K562 (cell line): ENCODE measurements around the gene CLCN6. TPM values are rescaled to one million over a fixed set of nuclear protein-coding genes. Genes with fewer than 3 reads are reported as not detected.

ENCODE experiments used
- ARID3A ChIP-seq: IDR thresholded peaks from 2 replicates; pipeline ENCODE4 v1.6.1; 2012; ENCODE audit warnings: low read depth, low read length, improper control_type of control experiment, borderline replicate concordance
- CBX1 ChIP-seq: sonication (generic); IDR thresholded peaks from 2 replicates; pipeline ENCODE4 v1.6.1; 2016; ENCODE audit warnings: antibody characterized with exemption, low read depth, mild to moderate bottlenecking
- CC2D1A ChIP-seq: fragments of 450-650 bp; IDR thresholded peaks from 2 replicates; pipeline ENCODE4 v1.6.1; 2017; ENCODE audit warnings: mild to moderate bottlenecking
- CCNT2 ChIP-seq: IDR thresholded peaks from 2 replicates; pipeline ENCODE4 v1.6.1; 2011; ENCODE audit warnings: borderline replicate concordance, low read depth, mild to moderate bottlenecking, moderate library complexity, mixed read lengths, low read length; ENCODE audit not compliant: insufficient read length; ENCODE audit errors: extremely low read depth
- CTCF ChIP-seq, 3 experiments: IDR thresholded peaks in 2 of 3; conservative IDR thresholded peaks in 1 of 3; 2 replicates each; pipeline ENCODE4 v1.5.1; 2011 to 2012; ENCODE audit warnings: low read length in 3 of 3, mild to moderate bottlenecking in 3 of 3, control low read depth in 2 of 3, improper control_type of control experiment in 1 of 3, inconsistent platforms in 1 of 3, low read depth in 1 of 3, mixed read lengths in 1 of 3, moderate library complexity in 1 of 3; ENCODE audit not compliant: insufficient read depth in 2 of 3
- HEY1 ChIP-seq: fragments of 250-450 bp; sonication (Bioruptor Pico); IDR thresholded peaks from 2 replicates; pipeline ENCODE4 v1.5.0; 2020; ENCODE audit warnings: mild to moderate bottlenecking, moderate library complexity, borderline replicate concordance
- KDM5B ChIP-seq: fragments of 200-600 bp; sonication (generic); IDR thresholded peaks from 2 replicates; pipeline ENCODE4 v1.6.1; 2012; ENCODE audit warnings: low read depth, mild to moderate bottlenecking, moderate library complexity, low read length, control low read depth, inconsistent platforms; ENCODE audit not compliant: insufficient replicate concordance
- LEF1 ChIP-seq: fragments of 450-650 bp; IDR thresholded peaks from 2 replicates; pipeline ENCODE4 v1.6.1; 2016; ENCODE audit warnings: mild to moderate bottlenecking
- NCOA2 ChIP-seq, 2 experiments: fragments of 450-650 bp; IDR thresholded peaks; 2 replicates each; pipeline ENCODE4 v1.6.1; 2018; ENCODE audit warnings: mild to moderate bottlenecking in 2 of 2, moderate library complexity in 1 of 2; ENCODE audit not compliant: partially characterized antibody in 2 of 2
- NCOA4 ChIP-seq: fragments of 450-650 bp; IDR thresholded peaks from 2 replicates; pipeline ENCODE4 v1.6.1; 2018; ENCODE audit warnings: mild to moderate bottlenecking; ENCODE audit not compliant: partially characterized antibody
- OTX1 ChIP-seq: fragments of 450-650 bp; formaldehyde crosslinking; IDR thresholded peaks from 2 replicates; pipeline ENCODE4 v1.4.0; 2022; ENCODE audit warnings: mild to moderate bottlenecking
- PHF20 ChIP-seq: fragments of 450-650 bp; IDR thresholded peaks from 2 replicates; pipeline ENCODE4 v1.6.1; 2018; ENCODE audit not compliant: partially characterized antibody
- RERE ChIP-seq: sonication (generic); formaldehyde crosslinking; IDR thresholded peaks from 2 replicates; pipeline ENCODE4 v1.8.0; 2023; ENCODE audit warnings: missing genetic modification reagents, mild to moderate bottlenecking, borderline replicate concordance
- SMAD4 ChIP-seq: fragments of 250-450 bp; sonication (Bioruptor Pico); conservative IDR thresholded peaks from 2 replicates; pipeline ENCODE4 v1.8.0; 2021; ENCODE audit warnings: inconsistent platforms, mild to moderate bottlenecking, moderate library complexity
- SMARCC2 ChIP-seq: fragments of 450-650 bp; IDR thresholded peaks from 2 replicates; pipeline ENCODE4 v1.6.1; 2017; ENCODE audit warnings: antibody characterized with exemption, moderate library complexity, mild to moderate bottlenecking, low read depth
- SREBF2 ChIP-seq: sonication (generic); formaldehyde crosslinking; IDR thresholded peaks from 2 replicates; pipeline ENCODE4 v1.4.0; 2020; ENCODE audit warnings: mild to moderate bottlenecking, missing genetic modification reagents
- TBL1XR1 ChIP-seq, 2 experiments: IDR thresholded peaks; 2 replicates each; pipeline ENCODE4 v1.6.1; 2012; ENCODE audit warnings: improper control_type of control experiment in 2 of 2, low read length in 2 of 2, mild to moderate bottlenecking in 1 of 2
- XRCC4 ChIP-seq: IDR thresholded peaks from one replicate; pipeline ENCODE4 v1.6.1; 2011; ENCODE audit not compliant: insufficient read depth, insufficient read length; ENCODE audit errors: extremely low read depth
- polyA plus RNA-seq, 8 experiments: library from polyadenylated mRNA; depleted of rRNA in 4 of 8; stranded (reverse) in 5 of 8; unstranded in 3 of 8; fragments of >200 nt; fragmentation: Nextera tagmentation in 2 of 8; fragmentation: Illumina TruSeq in 1 of 8; extraction: Ambion mirVana in 2 of 8; extraction: Trizol in 1 of 8; gene quantifications; 2 replicates each; pipeline versions ENCODE4 v1.2.1 to v1.2.3, GENCODE V29; 2011 to 2014; ENCODE audit warnings: inconsistent platforms in 1 of 8, missing spikeins in 1 of 8
- total RNA-seq, 7 experiments: library from RNA; depleted of rRNA in 6 of 7; stranded (reverse); fragments of >200 nt in 6 of 7; fragmentation: Illumina TruSeq in 2 of 7; extraction: Trizol in 2 of 7; gene quantifications; 2 replicates each; pipeline versions ENCODE4 v1.2.1 to v1.2.3, GENCODE V29; 2011 to 2021; ENCODE audit warnings: low replicate concordance in 1 of 7

The CLCN6 gene
- total and polyA plus RNA-seq, 9 of the 15 experiments (the other 6 are each of a cell fraction or from before 2014, with no cell fraction given) = 2.0 to 21.8 (median 13.6) TPM

GRCh38 chr1:11842154-11843041 lies 36.4 kb downstream of the CLCN6 start (continued):
- no peak for TF ChIP-seq XRCC4
- TF ChIP-seq SMARCC2 = peak; percentile 90
- TF ChIP-seq CCNT2 = peak; percentile 94
- no peak for TF ChIP-seq PHF20
- no peak for TF ChIP-seq SREBF2
- TF ChIP-seq LEF1 = peak; percentile 97
- no peak for TF ChIP-seq NCOA4
- TF ChIP-seq CBX1 = no peak
- no peak for TF ChIP-seq KDM5B
- peak; percentile 62; the same call in 1 of the 2 replicates for TF ChIP-seq OTX1 (CRISPR knock-in tag)
- peak; percentile 72; the same call in 1 of the 2 replicates for TF ChIP-seq CC2D1A
- no peak for TF ChIP-seq CTCF (IDR thresholded peaks at IDR 0.05 in 2 of 3, conservative IDR thresholded peaks at IDR 0.05 in 1 of 3; ENCODE audit: insufficient read depth in 2 of 3, low read depth in 1 of 3, low read length in 3 of 3)
- 0 out of 2 replicates have a peak, but pooled peaks have one; percentile 73 for TF ChIP-seq RERE (CRISPR knock-in tag)
- TF ChIP-seq NCOA2 (IDR thresholded peaks at IDR 0.05; ENCODE audit: partially characterized antibody in 2 of 2) = no peak
- TF ChIP-seq TBL1XR1 (IDR thresholded peaks at IDR 0.05; ENCODE audit: low read length in 2 of 2) = peak; percentile 84 to 90
- TF ChIP-seq SMAD4 (CRISPR knock-in tag) = peak; percentile 83
- peak; percentile 20; the same call in 1 of the 2 replicates for TF ChIP-seq ARID3A
- no peak for TF ChIP-seq HEY1 (CRISPR knock-in tag)
